H1 (cell line): ENCODE measurements around the gene PEX14.

ENCODE experiments used
- CTCF ChIP-seq, 3 experiments: IDR thresholded peaks; 1 replicate in 2 of 3; 2 replicates in 1 of 3; pipeline versions ENCODE4 v1.5.1 to v1.6.1; 2011; ENCODE audit warnings: low read length in 3 of 3, mild to moderate bottlenecking in 3 of 3, inconsistent platforms in 2 of 3, low read depth in 1 of 3, moderate library complexity in 1 of 3; ENCODE audit not compliant: insufficient read depth in 1 of 3; ENCODE audit errors: control extremely low read depth in 1 of 3
- E2F6 ChIP-seq: IDR thresholded peaks from 2 replicates; pipeline ENCODE4 v1.6.1; 2012; ENCODE audit warnings: inconsistent platforms
- EP300 ChIP-seq, 2 experiments: IDR thresholded peaks; 1 replicate in 1 of 2; 2 replicates in 1 of 2; pipeline ENCODE4 v1.6.1; 2011 to 2012; ENCODE audit warnings: low read depth in 2 of 2, low read length in 2 of 2, mild to moderate bottlenecking in 2 of 2, borderline replicate concordance in 1 of 2, inconsistent platforms in 1 of 2, moderate library complexity in 1 of 2
- FOSL1 ChIP-seq: IDR thresholded peaks from 2 replicates; pipeline ENCODE4 v1.6.1; 2011; ENCODE audit warnings: mild to moderate bottlenecking, low read depth, low read length, moderate library complexity; ENCODE audit not compliant: insufficient read depth
- KDM1A ChIP-seq: fragments of 200-600, 300-600 bp; sonication (generic); IDR thresholded peaks from 2 replicates; pipeline ENCODE4 v1.7.1; 2016; ENCODE audit warnings: mild to moderate bottlenecking, low read length, borderline replicate concordance
- MAX ChIP-seq: IDR thresholded peaks from 2 replicates; pipeline ENCODE4 v1.6.1; 2012; ENCODE audit warnings: inconsistent platforms
- SP1 ChIP-seq: IDR thresholded peaks from 2 replicates; pipeline ENCODE4 v1.6.1; 2011; ENCODE audit warnings: low read depth, low read length
- TAF1 ChIP-seq: IDR thresholded peaks from 2 replicates; pipeline ENCODE4 v1.6.1; 2011; ENCODE audit warnings: mild to moderate bottlenecking, low read depth, low read length

- no peak for TF ChIP-seq SP1
- no peak for TF ChIP-seq CTCF (IDR thresholded peaks at IDR 0.05; ENCODE audit: control extremely low read depth in 1 of 3, insufficient read depth in 1 of 3, low read depth in 1 of 3, low read length in 3 of 3)
- TF ChIP-seq EP300 (IDR thresholded peaks at IDR 0.05; ENCODE audit: borderline replicate concordance in 1 of 2, low read depth in 2 of 2, low read length in 2 of 2) = no peak
- peak; percentile 53; the same call in 1 of the 2 replicates for TF ChIP-seq MAX
- no peak for TF ChIP-seq FOSL1
- TF ChIP-seq TAF1 = no peak
- no peak for TF ChIP-seq KDM1A
- TF ChIP-seq E2F6 = peak; percentile 82
Measured at GRCh38 chr1:10606064-10606463, 131.3 kb downstream of the PEX14 start.
